ENCODE data around the gene PLEKHN1. TPM values are rescaled to one million over a fixed set of nuclear protein-coding genes. Genes with fewer than 3 reads are reported as not detected.

PLEKHN1 gene
- total RNA-seq, 1 donor from 2014 or later: 1.1 TPM

- DNase-seq (ENCODE audit: low spot score, unreplicated experiment): no peak
- no peak for TF ChIP-seq CTCF (IDR thresholded peaks at IDR 0.05; ENCODE audit: unreplicated experiment)
- no peaks in the 10 kb centered on the region for H3K9me3 Mint-ChIP-seq (ENCODE audit: low read depth)
- peaks cover 5% of the 10 kb centered on the region for H3K4me1 Mint-ChIP-seq (ENCODE audit: low read depth)
- peak overlapping the region; percentile 57 for H3K4me3 Mint-ChIP-seq (ENCODE audit: low read depth)
- H3K27ac Mint-ChIP-seq: no peak overlapping the region
- H3K27me3 Mint-ChIP-seq: peaks cover 6% of the 10 kb centered on the region
- H3K36me3 Mint-ChIP-seq (ENCODE audit: insufficient read depth): peaks cover 3% of the 10 kb centered on the region
Measured at GRCh38 chr1:962381-963300, 3.6 kb upstream of the PLEKHN1 start.

GRCh38 chr1:963301-963651 is 3.0 kb upstream of the PLEKHN1 start:
- Mint-ChIP-seq H3K27me3 (peaks cover 9% of the 10 kb centered on the region), H3K9me3 (ENCODE audit: low read depth) (no peaks in the 10 kb centered on the region), H3K4me1 (ENCODE audit: low read depth) (peaks cover 3% of the 10 kb centered on the region), H3K36me3 (ENCODE audit: insufficient read depth) (peaks cover 1% of the 10 kb centered on the region), H3K27ac (no peak overlapping the region), H3K4me3 (ENCODE audit: low read depth) (no peak overlapping the region)
- TF ChIP-seq CTCF (IDR thresholded peaks at IDR 0.05; ENCODE audit: unreplicated experiment): no peak
- DNase-seq (ENCODE audit: low spot score, unreplicated experiment): no peak

DNA sequence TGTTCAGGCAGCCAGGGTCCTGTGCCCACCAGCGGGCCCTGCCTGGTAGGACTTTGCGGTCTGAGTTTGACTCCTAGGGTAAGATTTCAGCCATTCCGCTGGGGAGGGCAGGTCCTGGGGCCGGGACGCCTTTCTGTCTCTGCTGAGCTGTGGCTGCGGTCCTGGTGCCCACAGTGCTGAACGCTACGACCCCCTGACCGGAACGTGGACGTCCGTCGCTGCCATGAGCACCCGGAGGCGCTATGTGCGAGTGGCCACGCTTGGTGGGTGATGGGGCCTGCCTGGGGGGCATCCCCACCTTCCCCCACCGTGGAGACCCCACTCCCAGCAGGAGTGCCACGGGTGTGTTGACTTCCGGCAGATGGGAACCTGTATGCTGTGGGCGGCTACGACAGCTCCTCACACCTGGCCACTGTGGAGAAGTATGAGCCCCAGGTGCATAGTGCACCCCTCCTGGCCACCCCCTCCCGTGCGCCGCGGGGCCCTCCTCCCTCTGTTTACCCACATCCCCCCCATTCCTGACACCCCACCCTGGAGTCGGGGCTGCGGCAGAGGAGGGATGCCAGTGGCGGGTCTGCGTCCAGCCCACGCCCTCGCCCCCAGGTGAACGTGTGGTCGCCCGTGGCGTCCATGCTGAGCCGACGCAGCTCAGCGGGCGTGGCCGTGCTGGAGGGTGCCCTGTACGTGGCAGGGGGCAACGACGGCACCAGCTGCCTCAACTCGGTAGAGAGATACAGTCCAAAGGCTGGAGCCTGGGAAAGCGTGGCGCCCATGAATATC is 2.3 kb upstream of the PLEKHN1 start:
- H3K4me3 Mint-ChIP-seq (ENCODE audit: low read depth): no peak overlapping the region
- peaks cover 1% of the 10 kb centered on the region for H3K36me3 Mint-ChIP-seq (ENCODE audit: insufficient read depth)
- peaks cover 16% of the 10 kb centered on the region for H3K27me3 Mint-ChIP-seq
- no peak for TF ChIP-seq CTCF (IDR thresholded peaks at IDR 0.05; ENCODE audit: unreplicated experiment)
- no peaks in the 10 kb centered on the region for H3K4me1 Mint-ChIP-seq (ENCODE audit: low read depth)
- DNase-seq (ENCODE audit: low spot score, unreplicated experiment): no peak
- no peaks in the 10 kb centered on the region for H3K9me3 Mint-ChIP-seq (ENCODE audit: low read depth)
- H3K27ac Mint-ChIP-seq: no peak overlapping the region

- H3K27ac Mint-ChIP-seq: no peak overlapping the region
- DNase-seq (ENCODE audit: low spot score, unreplicated experiment): no peak
- peaks cover 1% of the 10 kb centered on the region for H3K36me3 Mint-ChIP-seq (ENCODE audit: insufficient read depth)
- no peaks in the 10 kb centered on the region for H3K4me1 Mint-ChIP-seq (ENCODE audit: low read depth)
- no peak for TF ChIP-seq CTCF (IDR thresholded peaks at IDR 0.05; ENCODE audit: unreplicated experiment)
- no peak overlapping the region for H3K4me3 Mint-ChIP-seq (ENCODE audit: low read depth)
- no peaks in the 10 kb centered on the region for H3K9me3 Mint-ChIP-seq (ENCODE audit: low read depth)
- peaks cover 25% of the 10 kb centered on the region for H3K27me3 Mint-ChIP-seq
Measured at GRCh38 chr1:964691-965525, 1.4 kb upstream of the PLEKHN1 start.
